Activated naive CD4-positive, alpha-beta T cell treated with anti-CD3 and anti-CD28 coated beads, Interleukin-2, amount 10 ng/mL, durations not matched to agents 5 hours and 36 hours (primary cell): ENCODE measurements around the gene GRB14. TPM values are rescaled to one million over a fixed set of nuclear protein-coding genes. Genes with fewer than 3 reads are reported as not detected.

Source experiments
- total RNA-seq, 2 experiments: library from RNA; stranded (reverse); gene quantifications; one replicate each; pipeline ENCODE4 v1.2.3, GENCODE V29; 2021

GRB14 gene
- total RNA-seq, result not detected

DNA sequence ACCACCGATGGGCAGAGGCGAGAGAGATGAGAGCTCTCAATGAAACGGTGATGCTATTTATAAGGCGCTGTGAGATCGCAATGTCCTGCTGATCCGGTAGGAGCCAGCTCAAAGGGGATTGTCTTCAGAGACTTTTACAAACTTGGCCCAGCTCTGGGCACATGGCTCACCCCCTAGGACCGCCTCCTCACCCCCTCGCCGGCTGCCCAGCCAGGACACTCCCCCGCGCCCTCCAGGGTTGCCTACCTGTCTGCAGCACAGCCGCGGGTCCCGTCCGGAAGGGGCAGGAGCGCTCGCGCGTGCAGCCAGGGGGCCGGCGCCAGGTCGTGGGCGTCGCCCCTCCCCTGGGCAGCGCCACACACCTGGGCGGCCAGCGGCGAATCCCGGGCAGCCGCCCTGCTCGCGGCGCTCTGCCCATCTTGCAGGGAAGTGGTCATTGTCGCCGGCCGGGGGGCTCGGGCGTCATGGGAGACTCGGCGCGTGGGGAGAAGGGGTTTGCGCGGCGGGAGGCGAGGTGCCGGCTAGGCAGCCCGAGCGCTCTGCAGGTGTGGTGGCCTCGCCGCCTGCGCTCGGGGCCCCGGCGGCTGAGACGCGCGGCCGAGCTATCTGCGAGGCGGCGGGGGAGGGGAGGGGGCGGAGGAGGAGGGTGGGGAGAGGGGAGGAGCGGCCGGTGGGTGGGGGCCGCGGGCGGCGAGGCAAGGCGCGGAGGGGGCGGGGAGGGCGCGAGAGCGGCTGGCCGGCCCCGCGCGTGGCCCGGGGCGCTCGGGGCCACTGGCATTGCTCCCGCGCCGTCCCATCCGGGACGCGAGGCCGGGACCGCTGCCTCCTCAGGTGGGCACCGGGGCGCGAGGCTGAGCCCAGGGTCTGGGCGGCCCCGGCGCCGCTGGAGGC lies at the start of gene GRB14:
GRB14 (minus strand) TSS at position 610 of the 891 bp plus-strand sequence; CDS start at position 437, 173 bp downstream.

Other genes starting within 250 kb of the GRB14 start
- under 1 TPM; 0.05 to 0.13 TPM for gene COBLL1, start 220.3 kb upstream of the GRB14 start, total RNA-seq